ENCODE results near the gene R3HDM2. TPM values are rescaled to one million over a fixed set of nuclear protein-coding genes. Genes with fewer than 3 reads are reported as not detected.

Gene R3HDM2
- total and polyA plus RNA-seq, 2 of the 13 experiments (the other 11 are each of a cell fraction or from before 2014, with no cell fraction given) = 11.1 to 23.5 TPM

DNA sequence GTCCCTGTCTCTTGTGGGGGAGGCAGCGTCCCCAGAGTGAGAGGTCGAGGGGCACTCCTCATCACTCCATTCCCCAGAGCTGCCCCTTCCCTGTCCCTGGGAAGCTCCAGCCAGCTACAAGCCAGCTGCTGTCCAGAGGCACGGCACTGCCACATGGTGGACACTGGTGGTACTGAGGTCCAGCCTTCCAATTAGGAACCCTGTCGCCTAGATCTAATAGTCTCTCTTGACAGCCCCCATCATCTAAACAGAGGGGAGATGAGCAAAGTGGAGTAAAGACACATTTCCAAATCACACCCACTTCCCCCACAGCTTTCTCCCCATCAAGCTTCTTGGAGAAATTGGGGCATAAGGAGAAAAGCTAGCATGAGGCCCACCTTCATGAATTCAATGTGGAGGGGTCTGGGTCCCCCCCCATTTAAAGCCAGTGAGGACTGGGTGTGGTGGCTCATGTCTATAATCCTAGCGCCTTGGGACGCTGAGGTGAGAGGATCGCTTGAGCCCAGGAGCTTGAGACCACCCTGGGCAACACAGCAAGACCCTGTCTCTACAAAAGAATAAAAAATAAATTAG lies 22.2 kb upstream of the R3HDM2 start (continued):
- TF ChIP-seq, protein P1, sequence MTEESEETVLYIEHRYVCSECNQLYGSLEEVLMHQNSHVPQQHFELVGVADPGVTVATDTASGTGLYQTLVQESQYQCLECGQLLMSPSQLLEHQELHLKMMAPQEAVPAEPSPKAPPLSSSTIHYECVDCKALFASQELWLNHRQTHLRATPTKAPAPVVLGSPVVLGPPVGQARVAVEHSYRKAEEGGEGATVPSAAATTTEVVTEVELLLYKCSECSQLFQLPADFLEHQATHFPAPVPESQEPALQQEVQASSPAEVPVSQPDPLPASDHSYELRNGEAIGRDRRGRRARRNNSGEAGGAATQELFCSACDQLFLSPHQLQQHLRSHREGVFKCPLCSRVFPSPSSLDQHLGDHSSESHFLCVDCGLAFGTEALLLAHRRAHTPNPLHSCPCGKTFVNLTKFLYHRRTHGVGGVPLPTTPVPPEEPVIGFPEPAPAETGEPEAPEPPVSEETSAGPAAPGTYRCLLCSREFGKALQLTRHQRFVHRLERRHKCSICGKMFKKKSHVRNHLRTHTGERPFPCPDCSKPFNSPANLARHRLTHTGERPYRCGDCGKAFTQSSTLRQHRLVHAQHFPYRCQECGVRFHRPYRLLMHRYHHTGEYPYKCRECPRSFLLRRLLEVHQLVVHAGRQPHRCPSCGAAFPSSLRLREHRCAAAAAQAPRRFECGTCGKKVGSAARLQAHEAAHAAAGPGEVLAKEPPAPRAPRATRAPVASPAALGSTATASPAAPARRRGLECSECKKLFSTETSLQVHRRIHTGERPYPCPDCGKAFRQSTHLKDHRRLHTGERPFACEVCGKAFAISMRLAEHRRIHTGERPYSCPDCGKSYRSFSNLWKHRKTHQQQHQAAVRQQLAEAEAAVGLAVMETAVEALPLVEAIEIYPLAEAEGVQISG (CRISPR knock-in tag; IDR thresholded peaks at IDR 0.05) = 0 out of 2 replicates have a peak, but pooled peaks have one; percentile 14
- TF ChIP-seq, protein P2, sequence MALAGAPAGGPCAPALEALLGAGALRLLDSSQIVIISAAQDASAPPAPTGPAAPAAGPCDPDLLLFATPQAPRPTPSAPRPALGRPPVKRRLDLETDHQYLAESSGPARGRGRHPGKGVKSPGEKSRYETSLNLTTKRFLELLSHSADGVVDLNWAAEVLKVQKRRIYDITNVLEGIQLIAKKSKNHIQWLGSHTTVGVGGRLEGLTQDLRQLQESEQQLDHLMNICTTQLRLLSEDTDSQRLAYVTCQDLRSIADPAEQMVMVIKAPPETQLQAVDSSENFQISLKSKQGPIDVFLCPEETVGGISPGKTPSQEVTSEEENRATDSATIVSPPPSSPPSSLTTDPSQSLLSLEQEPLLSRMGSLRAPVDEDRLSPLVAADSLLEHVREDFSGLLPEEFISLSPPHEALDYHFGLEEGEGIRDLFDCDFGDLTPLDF (CRISPR knock-in tag; IDR thresholded peaks at IDR 0.05) = no peak
- TF ChIP-seq RXRB (CRISPR knock-in tag; IDR thresholded peaks at IDR 0.05; ENCODE audit: borderline replicate concordance) = peak; percentile 65; the same call in 1 of the 2 replicates
- no peak for TF ChIP-seq ZBTB20 (CRISPR knock-in tag; IDR thresholded peaks at IDR 0.05; ENCODE audit: borderline replicate concordance, low read depth)
- TF ChIP-seq HNF4G (IDR thresholded peaks at IDR 0.05; ENCODE audit: borderline replicate concordance, low read depth, low read length) = peak; percentile 32; the same call in 1 of the 2 replicates
- 0 out of 2 replicates have a peak, but pooled peaks have one; percentile 31 for TF ChIP-seq HNF4G (CRISPR knock-in tag; IDR thresholded peaks at IDR 0.05; ENCODE audit: borderline replicate concordance, low read depth)
- TF ChIP-seq RAD21 (CRISPR knock-in tag; IDR thresholded peaks at IDR 0.05) = peak; percentile 91
- peak; percentile 65; the same call in 1 of the 2 replicates for TF ChIP-seq HIVEP1 (CRISPR knock-in tag; IDR thresholded peaks at IDR 0.05)
- TF ChIP-seq KDM5B (CRISPR knock-in tag; IDR thresholded peaks at IDR 0.05; ENCODE audit: borderline replicate concordance) = 0 out of 2 replicates have a peak, but pooled peaks have one; percentile 52
- TF ChIP-seq, protein P3, sequence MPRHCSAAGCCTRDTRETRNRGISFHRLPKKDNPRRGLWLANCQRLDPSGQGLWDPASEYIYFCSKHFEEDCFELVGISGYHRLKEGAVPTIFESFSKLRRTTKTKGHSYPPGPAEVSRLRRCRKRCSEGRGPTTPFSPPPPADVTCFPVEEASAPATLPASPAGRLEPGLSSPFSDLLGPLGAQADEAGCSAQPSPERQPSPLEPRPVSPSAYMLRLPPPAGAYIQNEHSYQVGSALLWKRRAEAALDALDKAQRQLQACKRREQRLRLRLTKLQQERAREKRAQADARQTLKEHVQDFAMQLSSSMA (CRISPR knock-in tag; IDR thresholded peaks at IDR 0.05) = peak; percentile 36; the same call in 1 of the 2 replicates
- TF ChIP-seq TGIF2 (CRISPR knock-in tag; IDR thresholded peaks at IDR 0.05) = no peak
- TF ChIP-seq, protein P4, sequence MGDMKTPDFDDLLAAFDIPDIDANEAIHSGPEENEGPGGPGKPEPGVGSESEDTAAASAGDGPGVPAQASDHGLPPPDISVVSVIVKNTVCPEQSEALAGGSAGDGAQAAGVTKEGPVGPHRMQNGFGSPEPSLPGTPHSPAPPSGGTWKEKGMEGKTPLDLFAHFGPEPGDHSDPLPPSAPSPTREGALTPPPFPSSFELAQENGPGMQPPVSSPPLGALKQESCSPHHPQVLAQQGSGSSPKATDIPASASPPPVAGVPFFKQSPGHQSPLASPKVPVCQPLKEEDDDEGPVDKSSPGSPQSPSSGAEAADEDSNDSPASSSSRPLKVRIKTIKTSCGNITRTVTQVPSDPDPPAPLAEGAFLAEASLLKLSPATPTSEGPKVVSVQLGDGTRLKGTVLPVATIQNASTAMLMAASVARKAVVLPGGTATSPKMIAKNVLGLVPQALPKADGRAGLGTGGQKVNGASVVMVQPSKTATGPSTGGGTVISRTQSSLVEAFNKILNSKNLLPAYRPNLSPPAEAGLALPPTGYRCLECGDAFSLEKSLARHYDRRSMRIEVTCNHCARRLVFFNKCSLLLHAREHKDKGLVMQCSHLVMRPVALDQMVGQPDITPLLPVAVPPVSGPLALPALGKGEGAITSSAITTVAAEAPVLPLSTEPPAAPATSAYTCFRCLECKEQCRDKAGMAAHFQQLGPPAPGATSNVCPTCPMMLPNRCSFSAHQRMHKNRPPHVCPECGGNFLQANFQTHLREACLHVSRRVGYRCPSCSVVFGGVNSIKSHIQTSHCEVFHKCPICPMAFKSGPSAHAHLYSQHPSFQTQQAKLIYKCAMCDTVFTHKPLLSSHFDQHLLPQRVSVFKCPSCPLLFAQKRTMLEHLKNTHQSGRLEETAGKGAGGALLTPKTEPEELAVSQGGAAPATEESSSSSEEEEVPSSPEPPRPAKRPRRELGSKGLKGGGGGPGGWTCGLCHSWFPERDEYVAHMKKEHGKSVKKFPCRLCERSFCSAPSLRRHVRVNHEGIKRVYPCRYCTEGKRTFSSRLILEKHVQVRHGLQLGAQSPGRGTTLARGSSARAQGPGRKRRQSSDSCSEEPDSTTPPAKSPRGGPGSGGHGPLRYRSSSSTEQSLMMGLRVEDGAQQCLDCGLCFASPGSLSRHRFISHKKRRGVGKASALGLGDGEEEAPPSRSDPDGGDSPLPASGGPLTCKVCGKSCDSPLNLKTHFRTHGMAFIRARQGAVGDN (CRISPR knock-in tag; IDR thresholded peaks at IDR 0.05) = peak; percentile 50
- 0 out of 2 replicates have a peak, but pooled peaks have one; percentile 52 for TF ChIP-seq KLF9 (CRISPR knock-in tag; IDR thresholded peaks at IDR 0.05; ENCODE audit: low read depth)
- peak; percentile 66 for TF ChIP-seq XRCC5 (optimal IDR thresholded peaks at IDR 0.05; ENCODE audit: low read length)
- 0 out of 2 replicates have a peak, but pooled peaks have one; percentile 35 for TF ChIP-seq PITX1 (CRISPR knock-in tag; IDR thresholded peaks at IDR 0.05)
- TF ChIP-seq, protein P5, sequence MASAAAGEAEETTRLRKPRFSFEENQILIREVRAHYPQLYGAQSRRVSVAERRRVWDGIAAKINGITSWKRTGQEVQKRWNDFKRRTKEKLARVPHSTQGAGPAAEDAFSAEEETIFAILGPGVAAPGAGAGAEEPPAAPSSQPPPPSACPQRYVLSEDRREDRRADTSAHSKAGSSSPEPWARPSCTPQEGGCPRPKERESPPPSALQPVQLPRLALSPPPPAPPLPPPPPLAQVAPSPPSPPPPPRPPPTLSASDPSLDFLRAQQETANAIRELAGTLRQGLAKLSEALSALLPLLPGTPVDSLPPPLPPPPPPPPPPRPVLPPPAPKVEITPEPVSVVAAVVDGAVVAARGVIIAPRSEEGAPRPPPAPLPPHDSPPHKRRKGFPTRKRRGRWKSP (CRISPR knock-in tag; IDR thresholded peaks at IDR 0.05) = peak; percentile 6; the same call in 1 of the 2 replicates
- TF ChIP-seq SMC3 (IDR thresholded peaks at IDR 0.05; ENCODE audit: low read length) = peak; percentile 87
- peak; percentile 71; the same call in 1 of the 2 replicates for TF ChIP-seq KDM4B (CRISPR knock-in tag; IDR thresholded peaks at IDR 0.05)
- peak; percentile 81 for TF ChIP-seq SMAD3 (CRISPR knock-in tag; IDR thresholded peaks at IDR 0.05)
- TF ChIP-seq ZNF329 (CRISPR knock-in tag; IDR thresholded peaks at IDR 0.05; ENCODE audit: low read depth) = no peak
